ENCODE results near the gene CSF2RB. TPM values are rescaled to one million over a fixed set of nuclear protein-coding genes. Genes with fewer than 3 reads are reported as not detected.

The CSF2RB gene
- total and polyA plus RNA-seq, 10 of the 15 experiments (the other 5 are each of a cell fraction or from before 2014, with no cell fraction given): 0.82 to 12.5 (median 5.4) TPM

- WGBS (ENCODE audit: insufficient coverage, insufficient replicate concordance, low lambda C conversion rate, missing lambda C conversion rate): 97% methylated on average over 8 of the region's 8 CpGs
- DNase-seq (ENCODE audit: low read depth, low spot score): no peak
Measured at GRCh38 chr22:36902143-36902926, 11.1 kb upstream of the CSF2RB start.

More at GRCh38 chr22:36902143-36902926, 11.1 kb upstream of the CSF2RB start:
- H3K4me3 ChIP-seq: peak overlapping the region; percentile 12; the same call in 1 of the 2 replicates
- RAD21 ChIA-PET (ENCODE audit: unreplicated experiment): interaction anchor here (0.8 to 6.0 kb wide), 10 partner anchors 11 to 75 kb away, joined by 3 to 78 read pairs (median 6); partner anchors contain the start of genes CSF2RB and NCF4
- POLR2A ChIA-PET: interaction anchor here (0.7 to 6.1 kb wide), 8 partner anchors 9 to 43 kb away, joined by 3 to 51 read pairs (median 8); partner anchors contain the start of genes CSF2RB and NCF4
- TF ChIP-seq PML (IDR thresholded peaks at IDR 0.05; ENCODE audit: low read length) (0 out of 2 replicates have a peak, but pooled peaks have one; percentile 1), ZBED1 (IDR thresholded peaks at IDR 0.05; ENCODE audit: borderline replicate concordance) (no peak)
- TF ChIP-seq, protein P1, sequence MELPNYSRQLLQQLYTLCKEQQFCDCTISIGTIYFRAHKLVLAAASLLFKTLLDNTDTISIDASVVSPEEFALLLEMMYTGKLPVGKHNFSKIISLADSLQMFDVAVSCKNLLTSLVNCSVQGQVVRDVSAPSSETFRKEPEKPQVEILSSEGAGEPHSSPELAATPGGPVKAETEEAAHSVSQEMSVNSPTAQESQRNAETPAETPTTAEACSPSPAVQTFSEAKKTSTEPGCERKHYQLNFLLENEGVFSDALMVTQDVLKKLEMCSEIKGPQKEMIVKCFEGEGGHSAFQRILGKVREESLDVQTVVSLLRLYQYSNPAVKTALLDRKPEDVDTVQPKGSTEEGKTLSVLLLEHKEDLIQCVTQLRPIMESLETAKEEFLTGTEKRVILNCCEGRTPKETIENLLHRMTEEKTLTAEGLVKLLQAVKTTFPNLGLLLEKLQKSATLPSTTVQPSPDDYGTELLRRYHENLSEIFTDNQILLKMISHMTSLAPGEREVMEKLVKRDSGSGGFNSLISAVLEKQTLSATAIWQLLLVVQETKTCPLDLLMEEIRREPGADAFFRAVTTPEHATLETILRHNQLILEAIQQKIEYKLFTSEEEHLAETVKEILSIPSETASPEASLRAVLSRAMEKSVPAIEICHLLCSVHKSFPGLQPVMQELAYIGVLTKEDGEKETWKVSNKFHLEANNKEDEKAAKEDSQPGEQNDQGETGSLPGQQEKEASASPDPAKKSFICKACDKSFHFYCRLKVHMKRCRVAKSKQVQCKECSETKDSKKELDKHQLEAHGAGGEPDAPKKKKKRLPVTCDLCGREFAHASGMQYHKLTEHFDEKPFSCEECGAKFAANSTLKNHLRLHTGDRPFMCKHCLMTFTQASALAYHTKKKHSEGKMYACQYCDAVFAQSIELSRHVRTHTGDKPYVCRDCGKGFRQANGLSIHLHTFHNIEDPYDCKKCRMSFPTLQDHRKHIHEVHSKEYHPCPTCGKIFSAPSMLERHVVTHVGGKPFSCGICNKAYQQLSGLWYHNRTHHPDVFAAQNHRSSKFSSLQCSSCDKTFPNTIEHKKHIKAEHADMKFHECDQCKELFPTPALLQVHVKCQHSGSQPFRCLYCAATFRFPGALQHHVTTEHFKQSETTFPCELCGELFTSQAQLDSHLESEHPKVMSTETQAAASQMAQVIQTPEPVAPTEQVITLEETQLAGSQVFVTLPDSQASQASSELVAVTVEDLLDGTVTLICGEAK (IDR thresholded peaks at IDR 0.05; ENCODE audit: borderline replicate concordance): peak; percentile 37; the same call in 1 of the 2 replicates
- in situ Hi-C loops (cut with MboI) (no loop called here), intact Hi-C loops (cut with micrococcal nuclease; ENCODE audit: unreplicated experiment) (no loop called here)
- no peaks in the 10 kb centered on the region for H3K36me3 ChIP-seq (ENCODE audit: control insufficient read depth in 2 of 2, insufficient read depth in 2 of 2, low read length in 1 of 2)
- SMC1A ChIA-PET (ENCODE audit: uncharacterized antibody, unreplicated experiment): interaction anchor here (0.8 to 7.8 kb wide), 10 partner anchors 9 to 74 kb away, joined by 3 to 72 read pairs (median 5); partner anchors contain the start of genes CSF2RB and NCF4
- H4K20me1 ChIP-seq (ENCODE audit: control insufficient read depth, insufficient read depth): no peaks in the 10 kb centered on the region
- no peak overlapping the region for H3K9ac ChIP-seq (ENCODE audit: control insufficient read depth, insufficient read depth, low read length)
- H3K4me2 ChIP-seq (ENCODE audit: control insufficient read depth, insufficient read depth): peak overlapping the region; percentile 47
- FAIRE-seq: no peak
- ATAC-seq: no peak
- H3K27ac ChIP-seq (ENCODE audit: control insufficient read depth, insufficient read depth): peak overlapping the region; percentile 80
- no peaks in the 10 kb centered on the region; the same call in 1 of the 3 replicates for H3K9me3 ChIP-seq (replicated peaks; ENCODE audit: control insufficient read depth, insufficient read depth, low read length)
- no peaks in the 10 kb centered on the region for H3K27me3 ChIP-seq (replicated peaks in 1 of 2; ENCODE audit: control insufficient read depth in 2 of 2, insufficient read depth in 2 of 2, low read length in 1 of 2)
- H2AFZ ChIP-seq (ENCODE audit: control insufficient read depth, low read depth, low read length): peak overlapping the region; percentile 52
- CTCF ChIA-PET: interaction anchor here (1.4 to 3.7 kb wide), 7 partner anchors 8 to 75 kb away, joined by 5 to 21 read pairs (median 10); partner anchors contain the start of gene CSF2RB
- BruUV-seq (replicated peaks): TSS peak; percentile 86
- H3K79me2 ChIP-seq (ENCODE audit: control insufficient read depth, insufficient read depth, low read length): no peaks in the 10 kb centered on the region
- H3K4me1 ChIP-seq (ENCODE audit: control insufficient read depth, insufficient read depth, low read length): peaks cover 33% of the 10 kb centered on the region

All from GM12878 (cell line).